Neural cell (in vitro differentiated cells): ENCODE results near the gene DSCAM. TPM values are rescaled to one million over a fixed set of nuclear protein-coding genes. Genes with fewer than 3 reads are reported as not detected.
A peak's percentile ranks its signal among the peaks of the same experiment; 100 is the strongest.

ENCODE experiments used
- H2AFZ ChIP-seq: fragments of 200-600, 300-800 bp; sonication (generic), shearing (Covaris generic); 2 replicates; pipeline ENCODE4 v1.6.0; 2014; ENCODE audit warnings: low read depth, mild to moderate bottlenecking, antibody characterized with exemption, low read length, moderate library complexity
- H3F3A ChIP-seq: fragments of 200-600 bp; shearing (Covaris generic); 2 replicates; pipeline ENCODE4 v1.6.1; 2016; ENCODE audit warnings: mild to moderate bottlenecking, moderate library complexity, mixed read lengths, antibody characterized with exemption, low read length; ENCODE audit not compliant: insufficient read depth, poor library complexity, severe bottlenecking
- H3K27ac ChIP-seq: fragments of 200-600, 300-800 bp; sonication (generic), shearing (Covaris generic); 2 replicates; pipeline ENCODE4 v1.5.1; 2014; ENCODE audit warnings: mild to moderate bottlenecking, low read length, moderate library complexity
- H3K27me3 ChIP-seq: fragments of 300-800, 200-600 bp; sonication (generic), shearing (Covaris generic); 2 replicates; pipeline ENCODE4 v1.6.0; 2014; ENCODE audit warnings: mild to moderate bottlenecking, low read depth, low read length, moderate library complexity; ENCODE audit not compliant: insufficient read depth
- H3K36me3 ChIP-seq: fragments of 300-800, 200-600 bp; sonication (generic), shearing (Covaris generic); 2 replicates; pipeline ENCODE4 v1.5.1; 2014; ENCODE audit warnings: mild to moderate bottlenecking, antibody characterized with exemption, low read length, moderate library complexity; ENCODE audit not compliant: insufficient read depth
- H3K4me2 ChIP-seq: fragments of 300-800, 200-600 bp; sonication (generic), shearing (Covaris generic); 2 replicates; pipeline ENCODE4 v1.6.0; 2014; ENCODE audit warnings: mild to moderate bottlenecking, low read length
- H3K4me3 ChIP-seq: fragments of 300-800, 200-600 bp; sonication (generic), shearing (Covaris generic); 2 replicates; pipeline ENCODE4 v1.5.1; 2014; ENCODE audit warnings: mild to moderate bottlenecking, low read length, moderate library complexity
- H3K79me2 ChIP-seq: fragments of 200-600 bp; shearing (Covaris generic); replicated peaks from 2 replicates; pipeline ENCODE4 v1.6.0; 2014; ENCODE audit warnings: mild to moderate bottlenecking, low read length, moderate library complexity; ENCODE audit not compliant: insufficient read depth
- H3K9ac ChIP-seq: fragments of 300-800, 200-600 bp; sonication (generic), shearing (Covaris generic); 2 replicates; pipeline ENCODE4 v1.6.1; 2016; ENCODE audit warnings: mild to moderate bottlenecking, low read length, mixed read lengths
- H3K9me2 ChIP-seq: fragments of 200-600 bp; shearing (Covaris generic); 2 replicates; pipeline ENCODE4 v1.6.1; 2016; ENCODE audit warnings: mild to moderate bottlenecking, low read length, mixed read lengths; ENCODE audit not compliant: insufficient read depth
- H3K9me3 ChIP-seq: fragments of 200-600, 300-800 bp; sonication (generic), shearing (Covaris generic); 2 replicates; pipeline ENCODE4 v1.6.1; 2016; ENCODE audit warnings: mild to moderate bottlenecking, mixed run types, low read length, moderate library complexity, mixed read lengths
- H4K20me1 ChIP-seq: fragments of 200-600 bp; shearing (Covaris generic); 2 replicates; pipeline ENCODE4 v1.6.1; 2016; ENCODE audit warnings: mild to moderate bottlenecking, mixed run types; ENCODE audit not compliant: insufficient read depth
- EP300 ChIP-seq: fragments of 450-650 bp; conservative IDR thresholded peaks from 2 replicates; pipeline ENCODE4 v1.6.1; 2014; ENCODE audit warnings: antibody characterized with exemption, mild to moderate bottlenecking, moderate library complexity; ENCODE audit not compliant: poor library complexity, severe bottlenecking
- EZH2 ChIP-seq: fragments of 200-600, 300-800 bp; shearing (Covaris generic), sonication (generic); IDR thresholded peaks from 2 replicates; pipeline ENCODE4 v1.6.1; 2014; ENCODE audit warnings: antibody characterized with exemption, low read length, borderline replicate concordance, mild to moderate bottlenecking; ENCODE audit not compliant: insufficient read depth, poor library complexity, severe bottlenecking
- MXI1 ChIP-seq: fragments of 450-650 bp; conservative IDR thresholded peaks from 2 replicates; pipeline ENCODE4 v1.6.1; 2014; ENCODE audit warnings: antibody characterized with exemption, mild to moderate bottlenecking; ENCODE audit not compliant: poor library complexity, severe bottlenecking
- POLR2AphosphoS5 ChIP-seq: IDR thresholded peaks from 2 replicates; pipeline ENCODE4 v1.6.1; 2012
- RAD21 ChIP-seq: fragments of 450-650 bp; conservative IDR thresholded peaks from 2 replicates; pipeline ENCODE4 v1.6.1; 2014; ENCODE audit warnings: antibody characterized with exemption, mild to moderate bottlenecking, moderate library complexity
- SMC3 ChIP-seq: fragments of 450-650 bp; conservative IDR thresholded peaks from 2 replicates; pipeline ENCODE4 v1.6.1; 2014; ENCODE audit warnings: antibody characterized with exemption, mild to moderate bottlenecking, moderate library complexity; ENCODE audit not compliant: poor library complexity
- TAF1 ChIP-seq: IDR thresholded peaks from 2 replicates; pipeline ENCODE4 v1.6.1; 2012; ENCODE audit warnings: low read depth
- polyA plus RNA-seq: library from polyadenylated mRNA; depleted of rRNA; stranded (reverse); fragments of >200 nt; gene quantifications from 2 replicates; pipeline ENCODE4 v1.2.3, GENCODE V29; 2014
- TF ChIP-seq, protein P1 (sequence below): fragments of 450-650 bp; IDR thresholded peaks from 2 replicates; pipeline ENCODE4 v1.5.1; 2014; ENCODE audit warnings: antibody characterized with exemption, mild to moderate bottlenecking, moderate library complexity; ENCODE audit not compliant: poor library complexity, severe bottlenecking
- TF ChIP-seq, protein P2 (sequence below): IDR thresholded peaks from 2 replicates; pipeline ENCODE4 v1.6.1; 2012; ENCODE audit warnings: borderline replicate concordance

DSCAM gene
- polyA plus RNA-seq, 1 donor from 2014 or later: 5.3 TPM

DNA sequence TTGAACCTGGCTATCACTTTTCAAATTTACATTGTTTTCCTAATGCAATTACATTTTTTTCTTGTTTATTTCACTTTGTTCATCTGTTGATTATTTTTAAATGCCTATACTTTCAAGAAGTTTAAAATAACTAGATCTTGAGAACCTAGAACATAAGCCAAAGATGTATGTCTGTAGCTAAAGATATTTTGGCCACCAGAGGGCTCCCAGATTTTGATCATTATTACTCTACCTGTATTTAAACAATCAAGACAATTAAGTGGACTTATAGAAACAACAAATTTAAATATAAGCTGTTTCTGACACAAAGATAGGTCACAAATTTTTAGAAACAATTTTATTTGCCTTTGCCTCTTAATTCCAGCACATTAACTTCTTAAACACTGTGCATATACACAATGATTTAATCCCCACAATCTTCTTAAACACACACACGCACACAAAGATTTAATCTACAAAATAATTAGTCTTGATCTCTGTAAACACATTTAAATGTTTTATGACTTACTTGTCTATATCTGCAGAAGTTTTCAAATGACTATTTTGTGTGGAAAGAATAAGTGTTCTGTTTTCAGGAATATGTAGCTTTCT lies 380.0 kb downstream of the DSCAM start:
- Histone ChIP-seq H3K27me3 (no peaks in the 10 kb centered on the region), H3K4me3 (no peak overlapping the region), H3K9ac (no peak overlapping the region), H3K79me2 (no peaks in the 10 kb centered on the region), H3K9me3 (no peaks in the 10 kb centered on the region), H2AFZ (no peak overlapping the region), H3K27ac (no peak overlapping the region), H3K36me3 (no peaks in the 10 kb centered on the region), H3K9me2 (no peaks in the 10 kb centered on the region), H3K4me2 (no peak overlapping the region), H4K20me1 (no peaks in the 10 kb centered on the region), H3F3A (no peaks in the 10 kb centered on the region)
- TF ChIP-seq, protein P1, sequence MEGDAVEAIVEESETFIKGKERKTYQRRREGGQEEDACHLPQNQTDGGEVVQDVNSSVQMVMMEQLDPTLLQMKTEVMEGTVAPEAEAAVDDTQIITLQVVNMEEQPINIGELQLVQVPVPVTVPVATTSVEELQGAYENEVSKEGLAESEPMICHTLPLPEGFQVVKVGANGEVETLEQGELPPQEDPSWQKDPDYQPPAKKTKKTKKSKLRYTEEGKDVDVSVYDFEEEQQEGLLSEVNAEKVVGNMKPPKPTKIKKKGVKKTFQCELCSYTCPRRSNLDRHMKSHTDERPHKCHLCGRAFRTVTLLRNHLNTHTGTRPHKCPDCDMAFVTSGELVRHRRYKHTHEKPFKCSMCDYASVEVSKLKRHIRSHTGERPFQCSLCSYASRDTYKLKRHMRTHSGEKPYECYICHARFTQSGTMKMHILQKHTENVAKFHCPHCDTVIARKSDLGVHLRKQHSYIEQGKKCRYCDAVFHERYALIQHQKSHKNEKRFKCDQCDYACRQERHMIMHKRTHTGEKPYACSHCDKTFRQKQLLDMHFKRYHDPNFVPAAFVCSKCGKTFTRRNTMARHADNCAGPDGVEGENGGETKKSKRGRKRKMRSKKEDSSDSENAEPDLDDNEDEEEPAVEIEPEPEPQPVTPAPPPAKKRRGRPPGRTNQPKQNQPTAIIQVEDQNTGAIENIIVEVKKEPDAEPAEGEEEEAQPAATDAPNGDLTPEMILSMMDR: peak; percentile 66
- TF ChIP-seq POLR2AphosphoS5 (no peak), RAD21 (peak; percentile 61), EZH2 (no peak), SMC3 (peak; percentile 73)

DNA sequence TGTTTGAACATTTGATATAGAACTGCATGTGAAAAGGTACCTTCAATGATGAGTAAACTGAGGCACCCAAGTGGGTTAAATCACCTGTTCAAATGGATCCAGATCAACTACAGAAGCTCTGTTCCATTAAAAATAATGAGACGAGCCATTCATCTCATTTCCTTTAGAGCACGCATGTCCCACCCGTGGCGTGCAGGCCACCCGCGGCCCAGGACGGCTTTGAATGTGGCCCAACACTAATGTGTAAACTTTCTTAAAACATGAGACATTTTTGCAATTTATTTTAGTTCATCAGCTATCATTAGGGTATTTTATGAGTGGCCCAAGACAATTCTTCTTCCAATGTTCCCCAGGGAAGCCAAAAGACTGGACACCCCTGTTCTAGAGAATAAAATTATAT lies 381.6 kb downstream of the DSCAM start:
- no peak for TF ChIP-seq MXI1
- TF ChIP-seq POLR2AphosphoS5: no peak
- TF ChIP-seq TAF1: no peak
- no peak for TF ChIP-seq SMC3
- no peak for TF ChIP-seq RAD21
- TF ChIP-seq, protein P2, sequence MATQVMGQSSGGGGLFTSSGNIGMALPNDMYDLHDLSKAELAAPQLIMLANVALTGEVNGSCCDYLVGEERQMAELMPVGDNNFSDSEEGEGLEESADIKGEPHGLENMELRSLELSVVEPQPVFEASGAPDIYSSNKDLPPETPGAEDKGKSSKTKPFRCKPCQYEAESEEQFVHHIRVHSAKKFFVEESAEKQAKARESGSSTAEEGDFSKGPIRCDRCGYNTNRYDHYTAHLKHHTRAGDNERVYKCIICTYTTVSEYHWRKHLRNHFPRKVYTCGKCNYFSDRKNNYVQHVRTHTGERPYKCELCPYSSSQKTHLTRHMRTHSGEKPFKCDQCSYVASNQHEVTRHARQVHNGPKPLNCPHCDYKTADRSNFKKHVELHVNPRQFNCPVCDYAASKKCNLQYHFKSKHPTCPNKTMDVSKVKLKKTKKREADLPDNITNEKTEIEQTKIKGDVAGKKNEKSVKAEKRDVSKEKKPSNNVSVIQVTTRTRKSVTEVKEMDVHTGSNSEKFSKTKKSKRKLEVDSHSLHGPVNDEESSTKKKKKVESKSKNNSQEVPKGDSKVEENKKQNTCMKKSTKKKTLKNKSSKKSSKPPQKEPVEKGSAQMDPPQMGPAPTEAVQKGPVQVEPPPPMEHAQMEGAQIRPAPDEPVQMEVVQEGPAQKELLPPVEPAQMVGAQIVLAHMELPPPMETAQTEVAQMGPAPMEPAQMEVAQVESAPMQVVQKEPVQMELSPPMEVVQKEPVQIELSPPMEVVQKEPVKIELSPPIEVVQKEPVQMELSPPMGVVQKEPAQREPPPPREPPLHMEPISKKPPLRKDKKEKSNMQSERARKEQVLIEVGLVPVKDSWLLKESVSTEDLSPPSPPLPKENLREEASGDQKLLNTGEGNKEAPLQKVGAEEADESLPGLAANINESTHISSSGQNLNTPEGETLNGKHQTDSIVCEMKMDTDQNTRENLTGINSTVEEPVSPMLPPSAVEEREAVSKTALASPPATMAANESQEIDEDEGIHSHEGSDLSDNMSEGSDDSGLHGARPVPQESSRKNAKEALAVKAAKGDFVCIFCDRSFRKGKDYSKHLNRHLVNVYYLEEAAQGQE: no peak
- no peak overlapping the region for H3K4me3 ChIP-seq
- H4K20me1 ChIP-seq: no peaks in the 10 kb centered on the region
- H3K36me3 ChIP-seq: no peaks in the 10 kb centered on the region
- no peaks in the 10 kb centered on the region for H3F3A ChIP-seq
- no peak overlapping the region for H2AFZ ChIP-seq
- H3K27ac ChIP-seq: no peak overlapping the region
- H3K9ac ChIP-seq: no peak overlapping the region
- no peaks in the 10 kb centered on the region for H3K9me3 ChIP-seq
- no peak overlapping the region for H3K4me2 ChIP-seq
- no peaks in the 10 kb centered on the region for H3K9me2 ChIP-seq
- no peaks in the 10 kb centered on the region for H3K79me2 ChIP-seq
- no peaks in the 10 kb centered on the region for H3K27me3 ChIP-seq

DNA sequence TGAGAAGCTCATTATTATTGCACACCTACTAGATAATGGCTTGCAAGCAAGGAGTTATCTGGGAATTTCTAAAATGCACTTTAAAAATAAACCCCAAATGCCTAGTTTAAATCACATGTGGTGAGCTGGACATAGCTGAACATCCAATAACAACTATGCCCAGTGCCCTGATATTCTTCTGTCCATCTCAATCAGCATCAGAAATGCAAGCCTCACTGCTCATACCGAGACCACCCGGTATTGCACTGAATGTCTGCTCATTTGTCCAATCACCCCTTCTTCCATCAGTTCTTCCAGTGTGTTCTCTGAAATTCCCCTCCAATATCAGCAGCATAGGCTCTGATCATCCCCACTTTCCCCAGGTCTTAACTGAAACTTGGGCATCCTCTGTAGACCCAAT lies 383.8 kb downstream of the DSCAM start:
- H2AFZ ChIP-seq: no peak overlapping the region
- no peaks in the 10 kb centered on the region for H3K9me2 ChIP-seq
- H3K27ac ChIP-seq: no peak overlapping the region
- no peak overlapping the region for H3K9ac ChIP-seq
- no peaks in the 10 kb centered on the region for H3K27me3 ChIP-seq
- no peak overlapping the region for H3K4me3 ChIP-seq
- H3K9me3 ChIP-seq: no peaks in the 10 kb centered on the region
- H3F3A ChIP-seq: no peaks in the 10 kb centered on the region
- no peaks in the 10 kb centered on the region for H4K20me1 ChIP-seq
- no peaks in the 10 kb centered on the region for H3K36me3 ChIP-seq
- no peak overlapping the region for H3K4me2 ChIP-seq
- no peaks in the 10 kb centered on the region for H3K79me2 ChIP-seq
- TF ChIP-seq EP300 (no peak), SMC3 (no peak), MXI1 (no peak), RAD21 (no peak)
- TF ChIP-seq, protein P1: no peak
- TF ChIP-seq, protein P2: no peak
